Stimulated activated CD8-positive, alpha-beta memory T cell treated with anti-CD3 and anti-CD28 coated beads, Interleukin-15, amount 100 ng/mL, for 48 hours (primary cell): ENCODE measurements around the gene PLCH1.
"Not testable (repeated sequence)": the region's sequence is repeated elsewhere in the genome, so short reads cannot be mapped to it uniquely, and the experiment has no call there.

Source experiments
- DNase-seq, 2 donors: peaks; one replicate each; pipeline ENCODE4 v3.0.0-alpha.2; 2020; ENCODE audit warnings: low read depth in 2 of 2

The PLCH1 gene

GRCh38 chr3:155417119-155417517 lies 327.8 kb downstream of the PLCH1 start:
- DNase-seq: no peak

DNA sequence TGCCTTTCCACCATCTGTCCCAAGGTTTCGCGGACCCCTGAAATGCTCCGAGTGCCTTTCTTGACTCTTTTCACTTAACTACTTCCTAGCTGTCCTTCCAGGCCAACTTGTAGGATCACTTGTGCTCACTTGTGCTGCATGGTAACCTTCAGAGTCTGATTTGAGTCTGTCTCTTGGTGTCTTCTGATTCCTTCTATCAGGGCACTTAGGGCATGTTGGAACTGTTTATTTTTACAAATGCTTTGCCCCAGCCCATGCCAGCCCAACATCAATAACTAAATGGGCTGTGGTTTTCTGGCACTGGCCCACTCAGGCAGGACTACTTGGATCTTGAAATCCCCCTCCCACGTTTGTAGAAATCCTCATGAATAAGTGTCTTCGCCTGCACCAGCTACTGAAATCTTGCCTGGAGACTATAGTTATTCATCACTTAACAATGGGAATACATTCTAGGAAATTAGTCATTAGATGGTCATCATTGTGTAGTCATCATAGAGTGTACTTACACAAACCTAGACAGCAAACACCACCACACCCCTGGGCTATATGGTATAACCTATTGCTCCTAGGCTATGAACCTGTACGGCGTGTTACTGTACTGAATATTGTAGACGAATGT lies 328.3 kb downstream of the PLCH1 start:
- no peak for DNase-seq

DNA sequence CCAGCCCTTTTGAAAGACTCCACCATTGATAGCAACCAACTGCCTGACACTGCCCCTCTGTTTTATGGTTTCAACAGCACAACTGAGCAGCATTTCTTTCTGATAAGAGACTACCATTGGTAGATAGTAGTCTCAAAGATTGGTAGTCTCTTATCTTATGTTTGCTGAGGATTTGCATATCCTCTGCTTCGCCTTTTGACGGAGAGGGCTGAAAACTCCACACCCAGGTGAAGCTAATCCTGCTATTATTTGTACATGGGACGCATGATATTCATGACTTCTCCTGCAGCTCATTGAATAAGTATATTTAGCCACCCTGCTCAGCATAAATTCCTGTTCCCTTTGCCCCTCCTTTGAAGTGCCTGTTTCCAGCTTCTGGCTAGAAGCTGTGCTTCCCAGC lies 332.0 kb downstream of the PLCH1 start:
- DNase-seq: no peak

GRCh38 chr3:155411500-155412223 lies 333.2 kb downstream of the PLCH1 start:
- DNase-seq: no peak

DNA sequence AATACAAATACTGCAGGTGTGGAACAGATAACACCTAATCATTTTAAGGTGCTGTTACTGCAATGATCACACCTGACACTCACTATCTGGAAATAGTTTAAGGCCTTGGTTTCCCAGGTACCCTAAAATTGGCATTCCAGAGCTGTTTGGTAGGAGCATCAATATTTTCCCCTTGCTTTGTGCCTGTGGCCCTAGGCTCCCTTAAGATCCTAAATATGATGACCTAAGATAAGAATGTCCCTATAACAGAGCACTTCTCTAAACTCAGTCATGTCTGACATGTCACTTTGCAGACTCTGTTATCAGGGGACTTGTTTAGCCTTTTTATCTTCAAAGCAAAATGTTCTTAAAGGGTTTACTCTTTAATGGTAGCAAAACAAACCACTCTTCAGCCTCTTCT lies 335.5 kb downstream of the PLCH1 start:
- no peak for DNase-seq

- DNase-seq: no peak
Measured at GRCh38 chr3:155407971-155408370, 336.9 kb downstream of the PLCH1 start.

DNA sequence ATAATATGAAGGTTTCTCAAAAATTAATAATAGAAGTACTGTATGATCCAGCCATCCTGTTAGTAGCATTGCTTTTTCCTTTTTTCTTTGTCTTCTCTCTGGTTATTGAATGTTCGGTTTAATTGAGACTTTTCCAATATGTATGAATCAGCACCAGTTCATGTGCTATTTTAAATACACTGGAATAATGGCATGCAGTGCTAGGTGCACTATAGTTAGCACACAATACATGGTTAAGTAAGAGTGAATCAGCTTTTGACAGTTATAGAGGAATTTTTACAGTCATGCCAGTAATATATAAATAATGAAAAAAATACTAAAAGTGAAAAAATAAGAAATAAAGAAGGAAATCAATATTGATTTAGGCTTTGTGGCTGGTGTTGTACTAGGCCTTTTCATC lies 337.5 kb downstream of the PLCH1 start:
- no peak for DNase-seq

DNA sequence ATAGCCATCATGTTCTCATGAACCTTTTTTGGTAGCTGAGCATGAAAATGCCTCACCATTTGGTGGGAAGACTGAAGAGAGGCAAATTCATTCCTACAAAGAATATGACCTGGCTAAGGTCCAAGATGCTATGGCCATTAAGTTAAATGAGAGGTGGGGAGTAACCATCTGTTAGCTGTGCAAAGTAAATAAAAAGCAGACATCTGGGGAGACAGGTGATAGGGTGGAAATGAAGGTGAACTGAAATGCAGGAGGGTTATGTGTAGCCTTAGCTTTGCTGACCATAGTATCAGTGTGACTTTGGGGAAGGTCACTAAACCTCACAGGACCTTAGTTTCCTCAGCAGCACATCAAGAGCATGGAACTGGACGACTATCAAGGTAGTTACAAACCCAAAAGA lies 340.4 kb downstream of the PLCH1 start:
- DNase-seq: no peak

DNA sequence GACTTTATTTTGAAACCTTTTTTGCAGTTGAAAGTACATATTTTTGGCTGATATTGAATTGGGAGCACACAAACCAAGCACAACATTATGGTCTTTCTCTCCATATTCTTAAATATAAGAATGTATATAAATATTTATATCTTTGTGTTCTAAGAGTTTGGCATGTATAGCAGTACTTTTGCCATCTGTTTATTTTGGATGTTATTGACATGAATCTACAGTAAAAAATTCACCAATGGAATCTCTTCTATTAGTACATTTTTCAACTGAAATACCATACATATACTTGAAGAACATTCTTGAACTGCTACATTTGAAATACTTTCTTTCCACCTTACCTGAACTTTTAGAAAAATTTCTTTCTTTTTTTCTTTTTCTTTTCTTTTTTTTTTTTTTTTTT lies 342.2 kb downstream of the PLCH1 start:
- DNase-seq: no peak

GRCh38 chr3:155398046-155398445 lies 346.8 kb downstream of the PLCH1 start:
- no peak for DNase-seq

- not testable (repeated sequence) for DNase-seq
Measured at GRCh38 chr3:155394896-155395295, 350.0 kb downstream of the PLCH1 start.

- DNase-seq: no peak
Measured at GRCh38 chr3:155394240-155394639, 350.6 kb downstream of the PLCH1 start.

- no peak for DNase-seq
Measured at GRCh38 chr3:155393316-155393715, 351.6 kb downstream of the PLCH1 start.

DNA sequence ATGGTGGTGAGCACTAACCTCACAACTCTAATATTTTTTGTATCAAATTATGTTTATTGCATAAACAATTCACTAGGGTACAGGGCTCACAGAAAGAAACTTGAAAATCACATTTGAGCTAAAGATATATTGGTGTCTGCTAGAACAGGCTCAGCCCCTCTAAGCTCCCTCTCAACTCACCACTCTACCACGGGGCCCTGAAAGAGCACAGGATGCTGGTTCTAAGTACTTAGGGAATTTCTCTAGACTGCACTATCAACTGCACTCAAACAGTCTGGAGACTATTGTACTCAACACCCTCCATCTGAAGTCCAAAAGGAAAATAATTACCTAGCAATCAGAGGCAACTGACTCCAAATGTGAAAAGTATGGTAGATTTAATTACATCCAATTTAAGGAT lies 352.7 kb downstream of the PLCH1 start:
- no peak for DNase-seq

GRCh38 chr3:155391551-155391958 lies 353.3 kb downstream of the PLCH1 start:
- no peak for DNase-seq

- no peak for DNase-seq
Measured at GRCh38 chr3:155391104-155391503, 353.8 kb downstream of the PLCH1 start.

GRCh38 chr3:155390351-155390750 lies 354.5 kb downstream of the PLCH1 start:
- DNase-seq: no peak

- DNase-seq: no peak
Measured at GRCh38 chr3:155388417-155388816, 356.5 kb downstream of the PLCH1 start.

- no peak for DNase-seq
Measured at GRCh38 chr3:155387571-155387970, 357.3 kb downstream of the PLCH1 start.

DNA sequence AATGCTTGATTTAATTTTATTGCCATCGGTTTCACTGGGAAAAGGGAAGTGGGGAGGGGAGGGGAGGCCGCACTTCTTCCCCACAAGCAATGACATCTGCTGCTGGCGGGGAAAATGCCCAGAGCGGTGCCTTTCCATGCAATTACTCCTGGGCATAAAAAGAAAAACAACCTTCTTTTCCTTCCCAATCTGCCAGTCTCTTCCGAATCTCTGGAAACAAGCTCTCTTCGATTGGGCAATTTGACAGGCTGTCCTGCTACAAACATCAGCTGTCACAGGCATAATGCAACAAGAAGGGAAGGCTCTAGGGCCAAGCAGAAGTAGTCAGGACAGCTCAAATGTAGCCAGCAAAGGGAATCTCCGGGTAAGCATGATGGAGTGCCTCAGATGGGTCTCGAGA lies 358.0 kb downstream of the PLCH1 start:
- DNase-seq: no peak

DNA sequence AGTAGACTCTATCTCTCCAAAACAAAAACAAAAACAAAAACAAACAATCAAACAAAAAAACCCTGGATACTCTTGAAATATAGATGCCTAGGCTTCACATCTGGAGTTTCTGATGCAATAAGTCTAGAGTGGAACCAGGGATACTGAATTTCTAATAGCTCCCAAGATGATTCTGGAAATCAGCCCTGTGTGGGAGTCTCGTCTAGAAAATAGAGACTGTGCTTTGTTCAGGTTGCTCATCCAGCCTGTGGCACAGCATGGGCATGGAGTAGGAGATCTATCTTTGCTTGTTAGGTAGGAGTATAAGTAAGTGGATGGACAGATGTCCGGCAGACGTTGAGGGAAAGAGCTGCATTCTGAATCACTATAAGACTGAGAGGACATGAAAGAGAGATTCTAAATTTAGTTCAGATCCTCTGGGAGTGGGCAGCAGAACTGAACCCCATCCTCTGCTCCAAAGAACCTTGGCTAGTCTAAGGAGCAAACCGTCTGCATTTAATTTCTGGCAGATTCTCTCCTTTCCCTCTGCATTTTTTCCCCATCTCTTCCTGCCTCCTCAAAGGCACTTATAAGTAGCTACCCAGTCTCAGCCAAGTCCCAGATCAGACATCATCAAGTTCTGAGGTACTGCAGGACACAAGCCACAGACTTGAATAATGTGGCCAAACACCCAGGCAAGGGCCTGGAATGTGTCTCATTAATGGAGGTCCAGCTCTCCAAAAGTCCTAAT lies 358.8 kb downstream of the PLCH1 start:
- DNase-seq: no peak

GRCh38 chr3:155382396-155383042 lies 362.4 kb downstream of the PLCH1 start:
- DNase-seq: no peak

DNA sequence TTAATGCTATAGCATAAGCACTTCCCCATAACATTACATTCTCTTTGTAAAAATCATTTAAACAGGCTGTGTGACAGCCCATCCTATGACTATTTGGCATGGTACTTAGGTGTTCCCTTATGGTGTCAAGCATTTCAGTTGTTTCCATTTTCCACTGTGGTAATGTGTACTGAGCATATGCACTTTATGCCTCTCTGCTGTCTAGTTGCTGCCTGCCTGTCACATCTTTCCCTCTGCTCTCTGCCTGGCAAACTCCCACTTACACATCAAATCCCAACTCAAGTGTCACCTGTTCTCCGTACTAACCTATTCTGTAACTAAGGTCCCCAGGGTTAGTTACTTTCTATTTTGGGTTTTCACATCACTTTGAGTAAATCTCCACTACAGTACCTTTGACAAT lies 367.0 kb downstream of the PLCH1 start:
- DNase-seq: no peak
